ENCODE data around the gene SNRPD3.
"Not testable (repeated sequence)": the region's sequence is repeated elsewhere in the genome, so short reads cannot be mapped to it uniquely, and the experiment has no call there.

SNRPD3 gene

DNA sequence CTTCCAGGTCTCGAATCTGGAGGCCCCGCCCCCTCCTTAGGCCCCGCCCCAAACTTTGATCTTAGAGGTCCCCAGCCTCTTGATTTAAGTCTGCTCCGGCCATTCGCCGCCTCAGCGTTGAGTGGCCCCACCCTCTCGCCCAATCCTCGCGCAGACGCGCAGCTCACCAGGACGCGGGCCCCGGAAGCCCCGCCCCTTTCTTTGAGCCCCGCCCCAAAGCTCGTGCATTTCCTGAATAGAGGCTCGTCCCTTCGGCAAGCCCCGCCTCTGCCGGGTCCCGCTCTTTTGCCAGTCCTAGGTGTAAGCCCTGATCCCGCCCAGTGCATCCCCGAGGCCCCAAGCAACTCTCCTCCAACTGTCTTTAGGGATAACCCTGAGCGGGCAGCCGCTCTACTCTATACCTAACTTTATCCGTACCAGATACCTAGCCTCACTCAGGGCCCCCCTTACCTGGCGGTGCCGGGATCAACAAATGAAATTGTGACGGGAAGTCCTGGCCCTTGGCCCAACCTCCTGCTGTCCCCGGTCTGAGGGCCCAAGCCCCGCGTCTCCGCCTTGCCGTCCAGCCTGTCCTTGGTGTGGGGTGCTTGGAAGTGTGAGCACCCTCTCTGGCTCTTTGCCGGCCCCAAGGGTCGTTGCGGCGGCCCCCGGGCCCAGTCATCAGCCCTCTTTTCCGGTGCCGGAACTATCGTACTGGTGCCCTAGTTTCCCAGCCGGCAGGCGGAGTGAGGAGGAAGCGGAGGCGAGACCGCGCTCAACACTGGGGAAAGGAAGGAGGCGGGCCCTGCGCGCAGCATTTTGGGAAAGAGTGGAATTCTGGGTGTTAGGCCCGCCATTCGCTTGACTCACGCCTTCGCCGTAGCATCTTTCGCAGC is at the start of gene SNRPD3:
TSS of gene SNRPD3 (plus strand) at position 835 of the 875 bp plus-strand sequence. CDS start 1,676 bp downstream, outside the sequence.
- peak; percentile 99 to 100 (median 100) for DNase-seq (ENCODE audit: low read depth in 3 of 3)

- DNase-seq (ENCODE audit: low read depth in 3 of 3): no peak
Observed at GRCh38 chr22:24506802-24507438, 48.9 kb upstream of the SNRPD3 start.

DNA sequence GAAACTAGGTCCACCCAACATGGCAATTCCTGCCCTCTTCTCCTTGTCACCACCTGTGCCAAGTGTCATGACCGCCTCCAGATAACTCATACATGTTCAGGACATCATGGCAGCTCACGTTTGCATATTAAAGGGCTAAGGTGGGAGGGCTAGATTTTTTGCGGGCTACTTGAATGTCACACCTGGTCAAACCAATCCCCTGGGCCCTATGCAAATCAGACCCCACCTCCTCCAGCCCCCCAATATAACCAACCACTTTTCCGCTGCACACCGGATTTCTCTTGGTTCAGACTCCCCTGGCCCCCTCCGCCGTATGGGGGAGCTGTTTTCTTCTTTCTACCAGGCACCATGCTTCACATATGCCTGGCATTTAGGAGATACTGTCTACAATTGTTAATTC is 48.1 kb upstream of the SNRPD3 start:
- no peak for DNase-seq (ENCODE audit: low read depth in 3 of 3)

- no peak for DNase-seq (ENCODE audit: low read depth in 3 of 3)
Observed at GRCh38 chr22:24510637-24511625, 44.9 kb upstream of the SNRPD3 start.

DNA sequence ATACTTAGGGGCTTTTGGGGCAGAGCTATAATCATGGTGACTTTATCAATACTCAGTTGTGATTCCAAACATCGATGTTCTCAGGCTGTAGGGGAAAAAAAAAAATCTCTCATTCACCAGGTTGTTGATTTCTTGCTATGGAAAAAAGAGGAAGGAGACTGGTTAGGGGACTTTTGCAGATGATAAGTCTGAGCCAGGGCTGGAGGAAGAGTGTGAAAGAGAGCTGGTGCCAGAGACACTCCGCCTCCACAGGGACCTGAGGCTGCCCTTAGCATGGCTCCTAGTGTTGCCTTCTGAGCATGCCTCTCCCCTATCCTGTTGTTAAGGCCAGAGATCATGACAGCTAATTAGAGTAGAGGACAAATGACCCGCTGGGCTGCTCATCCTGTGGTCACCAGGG is 43.8 kb upstream of the SNRPD3 start:
- no peak for DNase-seq (ENCODE audit: low read depth in 3 of 3)

GRCh38 chr22:24513378-24514240 is 42.2 kb upstream of the SNRPD3 start:
- DNase-seq (ENCODE audit: low read depth in 3 of 3): no peak

- DNase-seq (ENCODE audit: low read depth in 3 of 3): no peak
Observed at GRCh38 chr22:24514241-24515026, 41.4 kb upstream of the SNRPD3 start.

- no peak for DNase-seq (ENCODE audit: low read depth in 3 of 3)
Observed at GRCh38 chr22:24515027-24515338, 40.8 kb upstream of the SNRPD3 start.

DNA sequence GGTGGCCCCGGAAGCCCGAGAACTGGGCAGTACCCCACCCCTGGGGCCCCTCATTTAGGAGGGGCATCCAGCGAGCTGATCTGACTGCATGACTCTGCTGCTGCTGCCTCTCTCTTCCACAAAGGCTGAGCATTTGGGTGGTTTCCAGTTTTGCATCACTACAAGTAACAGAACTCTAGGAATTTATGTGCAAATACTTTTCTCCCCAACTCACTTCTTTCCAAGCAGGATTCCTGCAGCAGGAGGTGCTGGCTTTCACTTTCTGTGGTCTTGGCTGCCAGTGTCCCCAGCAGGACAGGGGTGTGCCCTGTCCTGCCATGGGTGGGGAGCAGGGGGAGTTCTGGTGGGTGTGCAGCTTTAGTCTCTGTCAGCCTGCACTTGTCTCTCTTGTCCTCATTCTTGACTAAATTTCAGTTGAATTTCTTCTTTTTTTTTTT is 39.5 kb upstream of the SNRPD3 start:
- DNase-seq (ENCODE audit: low read depth in 3 of 3): no peak

DNA sequence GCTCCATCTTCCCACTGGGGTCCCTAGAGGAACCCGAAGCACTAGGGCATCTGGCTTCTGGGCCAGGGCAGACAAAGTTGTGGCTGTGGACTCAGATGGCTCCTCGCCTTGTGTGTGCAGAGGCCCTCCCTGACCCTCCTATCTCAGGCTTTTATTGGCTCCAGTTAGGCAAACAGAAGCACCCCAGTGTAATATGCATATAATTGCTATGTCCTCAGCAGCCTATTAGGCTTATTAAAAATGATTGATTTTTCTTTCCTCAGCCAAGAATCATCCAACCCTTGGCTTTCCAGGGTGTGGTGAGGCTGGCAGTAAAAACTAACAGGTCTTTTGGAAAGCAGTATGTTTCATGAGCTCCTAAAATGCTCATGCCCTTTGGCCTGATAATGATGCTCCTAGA is 38.4 kb upstream of the SNRPD3 start:
- no peak for DNase-seq (ENCODE audit: low read depth in 3 of 3)

- DNase-seq (ENCODE audit: low read depth in 3 of 3): no peak
Observed at GRCh38 chr22:24518228-24518627, 37.6 kb upstream of the SNRPD3 start.

GRCh38 chr22:24518771-24519485 is 36.9 kb upstream of the SNRPD3 start:
- no peak for DNase-seq (ENCODE audit: low read depth in 3 of 3)

GRCh38 chr22:24519496-24519895 is 36.3 kb upstream of the SNRPD3 start:
- no peak for DNase-seq (ENCODE audit: low read depth in 3 of 3)

- DNase-seq (ENCODE audit: low read depth in 3 of 3): peak in 1 of 3 experiments; percentile 34
Observed at GRCh38 chr22:24521791-24522245, 34.0 kb upstream of the SNRPD3 start.

- no peak for DNase-seq (ENCODE audit: low read depth in 3 of 3)
Observed at GRCh38 chr22:24523873-24524272, 31.9 kb upstream of the SNRPD3 start.

- peak; percentile 49 to 81 (median 59) for DNase-seq (ENCODE audit: low read depth in 3 of 3)
Observed at GRCh38 chr22:24525416-24526037, 30.3 kb upstream of the SNRPD3 start.

GRCh38 chr22:24526191-24526590 is 29.6 kb upstream of the SNRPD3 start:
- no peak for DNase-seq (ENCODE audit: low read depth in 3 of 3)

- DNase-seq (ENCODE audit: low read depth in 3 of 3): no peak
Observed at GRCh38 chr22:24529898-24530297, 25.9 kb upstream of the SNRPD3 start.

DNA sequence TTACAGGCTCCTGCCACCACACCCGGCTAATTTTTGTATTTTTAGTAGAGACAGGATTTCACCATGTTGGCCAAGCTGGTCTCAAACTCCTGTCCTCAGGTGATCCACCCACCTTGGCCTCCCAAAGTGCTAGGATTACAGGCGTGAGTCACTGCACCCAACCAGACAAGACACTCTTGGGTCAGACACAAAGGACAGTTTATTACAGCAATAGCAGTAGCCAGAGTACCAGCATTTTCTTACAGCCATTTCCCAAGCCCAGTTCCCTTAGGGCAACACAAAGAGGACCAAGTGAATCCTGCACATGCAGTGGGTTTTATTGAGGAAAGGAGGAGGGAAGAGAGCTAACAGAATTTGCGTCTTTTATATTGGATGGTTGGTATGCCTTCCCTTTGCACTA is 24.8 kb upstream of the SNRPD3 start:
- not testable (repeated sequence) for DNase-seq (ENCODE audit: low read depth in 3 of 3)

Data from stimulated activated CD4-positive, alpha-beta T cell treated with anti-CD3 and anti-CD28 coated beads, TNF-alpha, amount 100 ng/mL, for 24 hours (primary cell).